ENCODE data around the gene RAPGEF4.

Gene RAPGEF4

GRCh38 chr2:172743898-172744297 lies 8.3 kb downstream of the RAPGEF4 start:
- TF ChIP-seq TAF1 (IDR thresholded peaks at IDR 0.05; ENCODE audit: borderline replicate concordance, insufficient read depth, low read length) (no peak), POLR2AphosphoS5 (IDR thresholded peaks at IDR 0.05; ENCODE audit: low read depth, low read length) (no peak), FOXP2 (optimal IDR thresholded peaks at IDR 0.05; ENCODE audit: borderline replicate concordance, extremely low read depth, extremely low read length, insufficient read depth) (no peak), REST (IDR thresholded peaks at IDR 0.05; ENCODE audit: insufficient read depth in 1 of 2, low read depth in 2 of 2, low read length in 2 of 2) (no peak), SIN3A (IDR thresholded peaks at IDR 0.05; ENCODE audit: borderline replicate concordance, insufficient read depth, low read length) (no peak)

GRCh38 chr2:172745636-172746035 lies 10.0 kb downstream of the RAPGEF4 start:
- TF ChIP-seq TAF1 (IDR thresholded peaks at IDR 0.05; ENCODE audit: borderline replicate concordance, insufficient read depth, low read length) (no peak), POLR2AphosphoS5 (IDR thresholded peaks at IDR 0.05; ENCODE audit: low read depth, low read length) (no peak), REST (IDR thresholded peaks at IDR 0.05; ENCODE audit: insufficient read depth in 1 of 2, low read depth in 2 of 2, low read length in 2 of 2) (no peak), SIN3A (IDR thresholded peaks at IDR 0.05; ENCODE audit: borderline replicate concordance, insufficient read depth, low read length) (no peak), FOXP2 (optimal IDR thresholded peaks at IDR 0.05; ENCODE audit: borderline replicate concordance, extremely low read depth, extremely low read length, insufficient read depth) (no peak)

GRCh38 chr2:172749388-172749787 lies 13.7 kb downstream of the RAPGEF4 start:
- TF ChIP-seq FOXP2 (optimal IDR thresholded peaks at IDR 0.05; ENCODE audit: borderline replicate concordance, extremely low read depth, extremely low read length, insufficient read depth) (no peak), REST (IDR thresholded peaks at IDR 0.05; ENCODE audit: insufficient read depth in 1 of 2, low read depth in 2 of 2, low read length in 2 of 2) (no peak)

GRCh38 chr2:172751564-172751963 lies 15.9 kb downstream of the RAPGEF4 start:
- TF ChIP-seq POLR2AphosphoS5 (IDR thresholded peaks at IDR 0.05; ENCODE audit: low read depth, low read length) (no peak), FOXP2 (optimal IDR thresholded peaks at IDR 0.05; ENCODE audit: borderline replicate concordance, extremely low read depth, extremely low read length, insufficient read depth) (no peak), TAF1 (IDR thresholded peaks at IDR 0.05; ENCODE audit: borderline replicate concordance, insufficient read depth, low read length) (no peak), REST (IDR thresholded peaks at IDR 0.05; ENCODE audit: insufficient read depth in 1 of 2, low read depth in 2 of 2, low read length in 2 of 2) (no peak), SIN3A (IDR thresholded peaks at IDR 0.05; ENCODE audit: borderline replicate concordance, insufficient read depth, low read length) (no peak)

- TF ChIP-seq REST (IDR thresholded peaks at IDR 0.05; ENCODE audit: insufficient read depth in 1 of 2, low read depth in 2 of 2, low read length in 2 of 2) = no peak
- no peak for TF ChIP-seq POLR2AphosphoS5 (IDR thresholded peaks at IDR 0.05; ENCODE audit: low read depth, low read length)
- TF ChIP-seq FOXP2 (optimal IDR thresholded peaks at IDR 0.05; ENCODE audit: borderline replicate concordance, extremely low read depth, extremely low read length, insufficient read depth) = no peak
- no peak for TF ChIP-seq SIN3A (IDR thresholded peaks at IDR 0.05; ENCODE audit: borderline replicate concordance, insufficient read depth, low read length)
Observed at GRCh38 chr2:172753610-172754009, 18.0 kb downstream of the RAPGEF4 start.
